ENCODE data around the gene SCYL1.
"Not testable (repeated sequence)": the region's sequence is repeated elsewhere in the genome, so short reads cannot be mapped to it uniquely, and the experiment has no call there.

The SCYL1 gene

GRCh38 chr11:65506290-65506771, 18.6 kb upstream of the SCYL1 start:
- no peak for FAIRE-seq

GRCh38 chr11:65506772-65507505, 17.9 kb upstream of the SCYL1 start:
- FAIRE-seq: no peak

GRCh38 chr11:65512311-65512710, 12.6 kb upstream of the SCYL1 start:
- not testable (repeated sequence) for FAIRE-seq

- no peak for FAIRE-seq
These were observed 8.5 kb upstream of the SCYL1 start for GRCh38 chr11:65516135-65516968.

- not testable (repeated sequence) for FAIRE-seq
These were observed 5.8 kb upstream of the SCYL1 start for GRCh38 chr11:65518941-65519549.

GRCh38 chr11:65521777-65522521, 2.9 kb upstream of the SCYL1 start:
- not testable (repeated sequence) for FAIRE-seq

GRCh38 chr11:65522718-65523630, 1.9 kb upstream of the SCYL1 start:
- FAIRE-seq: not testable (repeated sequence)

GRCh38 chr11:65523631-65523968, 1.3 kb upstream of the SCYL1 start:
- not testable (repeated sequence) for FAIRE-seq

GRCh38 chr11:65524014-65524740, 706 bp upstream of the SCYL1 start:
- no peak for FAIRE-seq

- FAIRE-seq: no peak
These were observed 930 bp downstream of the SCYL1 start for GRCh38 chr11:65525546-65526480.

GRCh38 chr11:65526744-65527143, 1.9 kb downstream of the SCYL1 start:
- no peak for FAIRE-seq

GRCh38 chr11:65528819-65529350, 4.0 kb downstream of the SCYL1 start:
- no peak for FAIRE-seq

GRCh38 chr11:65529475-65530156, 4.7 kb downstream of the SCYL1 start:
- FAIRE-seq: no peak

- FAIRE-seq: no peak
These were observed 5.2 kb downstream of the SCYL1 start for GRCh38 chr11:65530157-65530496.

- FAIRE-seq: no peak
These were observed 7.6 kb downstream of the SCYL1 start for GRCh38 chr11:65532388-65533064.

GRCh38 chr11:65535102-65535501, 10.2 kb downstream of the SCYL1 start:
- FAIRE-seq: no peak

- FAIRE-seq: no peak
These were observed 11.8 kb downstream of the SCYL1 start for GRCh38 chr11:65536412-65537295.

- FAIRE-seq: no peak
These were observed 12.4 kb downstream of the SCYL1 start for GRCh38 chr11:65537296-65537597.
